ENCODE results near the gene MRPS12. TPM values are rescaled to one million over a fixed set of nuclear protein-coding genes. Genes with fewer than 3 reads are reported as not detected.

Gene MRPS12
- total RNA-seq, 1 experiment from 2014 or later, result 43.6 TPM

- DNase-seq (ENCODE audit: extremely low read depth, low read depth), result no peak
These were observed 40.2 kb downstream of the MRPS12 start for GRCh38 chr19:38970664-38971532.

DNA sequence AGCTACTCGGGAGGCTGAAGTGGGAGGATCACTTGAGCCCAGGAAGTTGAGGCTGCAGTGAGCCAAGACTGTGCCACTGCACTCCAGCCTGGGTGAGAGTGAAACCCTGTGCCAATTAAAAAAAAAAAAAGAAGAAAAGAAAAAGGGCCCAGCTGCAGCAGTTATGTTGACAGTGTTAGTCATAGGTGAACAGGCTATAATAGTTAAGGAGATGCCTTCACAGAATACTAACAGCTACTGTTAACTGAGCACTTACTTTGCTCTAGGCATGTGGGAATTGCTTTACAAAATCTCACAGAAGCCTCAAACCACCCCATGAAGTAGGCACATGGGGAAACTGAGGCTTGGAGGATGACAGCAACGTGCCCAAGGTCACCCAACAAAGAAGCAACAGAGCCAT, 40.9 kb downstream of the MRPS12 start:
- DNase-seq (ENCODE audit: extremely low read depth, low read depth), result no peak

- DNase-seq (ENCODE audit: extremely low read depth, low read depth), result no peak
These were observed 44.0 kb downstream of the MRPS12 start for GRCh38 chr19:38974624-38975213.

GRCh38 chr19:38975214-38975860, 44.6 kb downstream of the MRPS12 start, which contains the start of gene FBXO17:
FBXO17 (minus strand) TSS chr19:38975742; CDS start chr19:38950319, 25,423 bp downstream.
- no peak for DNase-seq (ENCODE audit: extremely low read depth, low read depth)

DNA sequence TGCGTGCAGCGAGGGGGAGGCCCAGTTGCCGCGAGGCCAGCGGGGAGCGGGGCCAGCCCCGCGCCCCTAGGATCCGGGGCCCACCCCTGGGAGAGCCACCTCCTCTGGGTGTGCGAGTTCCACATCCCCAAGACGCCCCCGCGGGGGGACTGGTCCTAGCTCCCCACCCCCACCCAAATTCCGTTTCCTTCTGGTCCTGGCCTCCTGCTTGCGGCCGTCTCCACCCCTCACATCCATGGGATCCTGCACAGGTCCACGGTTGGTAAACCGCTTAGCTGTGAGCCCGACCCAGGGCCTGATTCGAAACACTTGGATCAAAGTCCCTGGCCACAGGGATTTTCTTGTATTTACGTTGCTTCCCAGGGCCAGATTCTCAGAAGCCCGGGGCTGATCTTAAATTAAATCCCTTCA, 45.1 kb downstream of the MRPS12 start:
- no peak for DNase-seq (ENCODE audit: extremely low read depth, low read depth)

DNA sequence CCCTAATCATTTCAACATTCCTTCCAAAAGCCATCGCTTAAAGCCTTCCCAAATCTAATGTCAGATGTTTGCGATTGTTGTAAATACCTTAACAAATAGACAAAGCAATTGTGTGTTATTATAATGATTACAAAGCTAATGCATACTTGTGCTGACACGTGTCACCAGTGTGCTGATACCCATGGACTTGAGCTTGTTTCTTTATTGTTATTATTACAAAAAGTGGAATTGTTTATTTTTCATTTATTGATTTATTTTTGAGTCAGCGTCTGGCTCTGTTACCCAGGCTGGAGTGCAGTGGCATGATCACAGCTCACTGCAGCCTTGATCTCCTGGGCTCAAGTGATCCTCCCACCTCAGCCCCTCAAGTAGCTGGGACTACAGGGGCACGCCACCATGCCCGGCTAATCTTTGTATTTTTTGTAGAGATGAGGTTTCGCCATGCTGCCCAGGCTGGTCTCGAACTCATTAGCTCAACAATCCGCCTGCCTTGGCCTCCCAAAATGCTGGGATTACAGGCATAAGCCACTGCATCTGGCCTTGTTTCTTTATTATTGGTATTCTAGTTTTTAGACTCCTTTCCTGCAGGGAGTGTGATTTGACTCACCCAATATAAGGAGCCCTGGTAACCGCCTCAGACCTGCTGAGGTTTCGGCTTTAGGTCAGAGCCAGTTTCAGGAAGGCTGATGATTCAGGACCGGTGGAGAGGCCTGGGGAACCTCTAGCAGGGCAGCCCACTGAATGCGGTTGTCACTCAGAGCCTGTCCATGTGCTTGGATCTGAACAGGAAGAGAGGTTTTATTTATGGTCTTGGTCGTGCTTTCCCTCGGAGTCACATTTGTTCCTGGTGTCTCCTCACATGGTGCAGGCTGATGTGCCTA, 46.9 kb downstream of the MRPS12 start:
- DNase-seq (ENCODE audit: extremely low read depth, low read depth), result no peak

DNA sequence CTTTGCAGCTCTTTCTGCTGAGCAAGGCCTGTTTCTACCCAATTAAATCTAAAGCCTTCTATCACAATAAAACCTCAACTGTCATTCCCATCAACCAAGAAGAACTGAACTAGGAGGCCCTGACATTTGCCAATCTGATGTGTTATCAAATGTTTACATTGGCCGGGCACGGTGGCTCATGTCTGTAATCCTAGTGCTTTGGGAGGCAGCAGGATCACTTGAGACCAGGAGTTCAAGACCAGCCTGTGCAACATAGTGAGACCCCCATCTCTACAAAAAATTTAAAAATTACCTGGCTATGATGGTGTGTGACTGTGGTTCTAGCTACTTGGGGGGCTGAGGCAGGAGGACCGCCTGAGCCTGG, 47.6 kb downstream of the MRPS12 start:
- DNase-seq (ENCODE audit: extremely low read depth, low read depth), result no peak

DNA sequence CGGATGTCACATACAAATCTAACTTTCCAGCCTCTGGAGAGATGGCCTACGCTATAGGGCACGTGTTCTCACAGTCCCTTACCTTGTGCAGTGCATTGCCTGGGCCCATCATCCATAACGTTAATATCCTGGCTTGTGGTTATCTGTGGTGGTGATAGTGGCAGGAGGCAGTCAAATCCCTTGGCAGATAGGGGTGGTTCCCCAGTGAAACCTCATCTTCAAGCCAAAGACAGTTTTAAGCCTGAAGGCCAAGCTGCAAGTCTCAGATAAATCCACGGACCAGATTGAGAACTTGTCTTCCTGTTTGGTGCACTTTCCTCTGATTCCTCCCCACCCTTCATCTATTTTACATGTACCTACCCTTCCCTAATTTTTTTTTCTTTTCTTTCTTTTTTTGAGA, 49.1 kb downstream of the MRPS12 start:
- DNase-seq (ENCODE audit: extremely low read depth, low read depth), result no peak

DNA sequence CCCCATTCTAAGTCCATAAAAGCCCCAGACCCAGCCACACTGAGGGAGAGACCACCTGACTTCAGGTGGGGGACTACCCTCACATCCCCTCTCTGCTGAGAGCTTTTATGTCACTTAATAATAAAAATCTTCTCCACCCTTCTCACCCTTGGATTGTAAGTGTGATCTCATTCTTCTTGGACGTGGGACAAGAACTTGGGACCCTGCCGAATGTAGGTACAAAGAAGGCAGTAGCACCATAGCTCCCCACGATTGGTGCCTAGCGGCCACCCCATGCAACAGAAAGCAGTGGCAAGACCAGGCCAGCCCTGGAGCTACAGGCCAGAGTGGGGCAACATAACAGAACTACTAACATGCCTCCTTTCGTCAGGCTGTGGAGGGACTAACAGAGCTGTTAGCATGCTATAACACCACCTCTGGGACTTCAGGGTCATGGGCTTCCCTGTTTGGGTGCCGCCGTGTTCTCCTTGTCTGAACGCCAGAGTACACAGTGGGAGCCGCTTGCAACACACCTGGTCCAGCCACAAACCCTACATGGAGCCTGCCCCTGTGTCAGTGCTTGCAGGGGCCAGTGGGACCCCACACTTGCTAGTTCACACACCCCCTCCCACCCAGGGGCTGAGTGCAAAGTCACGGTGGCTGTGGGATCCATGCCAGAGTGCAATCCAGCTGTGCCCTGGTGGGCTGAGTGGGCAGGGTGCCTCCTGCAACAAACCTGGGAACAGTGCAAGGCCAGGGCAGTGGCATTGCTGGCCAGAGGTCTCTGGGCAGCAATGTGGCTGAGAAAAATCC, 50.0 kb downstream of the MRPS12 start:
- no peak for DNase-seq (ENCODE audit: extremely low read depth, low read depth)

Other genes starting within 250 kb of the MRPS12 start
- 0.15 and 0.92 TPM in 2 replicates for gene CAPN12, start 186.5 kb upstream of the MRPS12 start, total RNA-seq (2014; rRNA removed; shearing (Covaris generic))
- not detected in 2 replicates for gene LGALS7, start 157.4 kb upstream of the MRPS12 start, total RNA-seq (2014; rRNA removed; shearing (Covaris generic))
- gene LGALS7B, start 141.7 kb upstream of the MRPS12 start, total RNA-seq (2014; rRNA removed; shearing (Covaris generic)), result not detected in 2 replicates
- gene LGALS4, start 118.0 kb upstream of the MRPS12 start, total RNA-seq (2014; rRNA removed; shearing (Covaris generic)), result not detected in 2 replicates
- 63.2 and 80.0 TPM in 2 replicates for gene ECH1, start 99.2 kb upstream of the MRPS12 start, total RNA-seq (2014; rRNA removed; shearing (Covaris generic))
- gene HNRNPL, start 81.0 kb upstream of the MRPS12 start, total RNA-seq (2014; rRNA removed; shearing (Covaris generic)), result 236 and 238 TPM in 2 replicates
- gene RINL, start 52.7 kb upstream of the MRPS12 start, total RNA-seq (2014; rRNA removed; shearing (Covaris generic)), result 4.2 and 4.8 TPM in 2 replicates
- gene SIRT2, start 31.3 kb upstream of the MRPS12 start, total RNA-seq (2014; rRNA removed; shearing (Covaris generic)), result 23.3 and 33.0 TPM in 2 replicates
- 17.0 and 19.1 TPM in 2 replicates for gene NFKBIB, start 31.0 kb upstream of the MRPS12 start, total RNA-seq (2014; rRNA removed; shearing (Covaris generic))
- gene CCER2, start 18.8 kb upstream of the MRPS12 start, total RNA-seq (2014; rRNA removed; shearing (Covaris generic)), result 0.20 TPM in 1 of 2 replicates, not detected in the other
- gene SARS2, start 181 bp upstream of the MRPS12 start, total RNA-seq (2014; rRNA removed; shearing (Covaris generic)), result 21.7 and 24.0 TPM in 2 replicates
- 7.9 and 11.1 TPM in 2 replicates for gene FBXO17, start 44.8 kb downstream of the MRPS12 start, total RNA-seq (2014; rRNA removed; shearing (Covaris generic))
- gene FBXO27, start 101.6 kb downstream of the MRPS12 start, total RNA-seq (2014; rRNA removed; shearing (Covaris generic)), result 0.52 and 0.59 TPM in 2 replicates
- 0.12 and 0.32 TPM in 2 replicates for gene ACP7, start 153.4 kb downstream of the MRPS12 start, total RNA-seq (2014; rRNA removed; shearing (Covaris generic))
- 4.4 and 7.2 TPM in 2 replicates for gene PAK4, start 194.8 kb downstream of the MRPS12 start, total RNA-seq (2014; rRNA removed; shearing (Covaris generic))

Data from NCI-H460 (cell line).